GM18499 (cell line): ENCODE data around the gene KAZN.

Source experiments
- ATAC-seq: cut with Tn5 transposase; IDR thresholded peaks from one replicate; pipeline ENCODE4 v1.9.1; 2021; ENCODE audit warnings: moderate number of reproducible peaks; ENCODE audit not compliant: insufficient read depth, unreplicated experiment

Gene KAZN

DNA sequence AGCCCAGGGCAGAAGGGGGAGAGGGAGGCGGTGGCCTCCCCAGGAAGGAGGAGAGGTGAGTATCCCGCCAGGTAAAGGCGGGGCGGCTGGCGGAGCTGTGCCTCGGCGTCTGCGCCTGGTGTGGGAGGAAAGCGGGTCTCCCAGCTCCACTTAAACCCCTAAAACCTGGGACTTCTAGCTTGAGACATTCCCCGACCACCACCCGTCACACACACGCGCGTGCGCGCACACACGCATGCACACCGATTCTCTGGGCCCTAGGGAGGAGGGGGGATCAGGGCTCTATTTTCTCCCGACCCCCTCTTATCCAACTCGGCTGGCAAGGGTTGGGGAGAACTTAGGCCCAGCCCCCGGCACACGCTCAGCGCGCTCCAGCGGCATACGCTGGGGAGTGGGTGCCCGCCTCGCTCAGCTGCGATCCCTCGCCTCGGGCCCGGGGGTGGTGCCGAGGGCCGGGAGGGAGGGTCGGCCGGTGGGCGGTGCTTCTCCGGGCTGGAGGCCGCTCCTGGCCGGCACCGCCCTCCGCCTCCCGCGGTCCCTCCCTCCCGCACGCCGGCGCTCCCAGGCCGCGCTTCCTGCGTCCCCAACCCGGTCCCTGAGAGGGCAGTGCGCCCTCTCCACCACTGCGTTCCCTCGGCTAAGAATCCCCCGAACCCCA is 554.8 kb downstream of the KAZN start, which contains the start of gene TMEM51:
Gene TMEM51, plus strand, starts transcription at position 564 of the 658 bp plus-strand sequence. CDS start 61,341 bp downstream, outside the sequence.
- ATAC-seq: no peak

GRCh38 chr1:15153842-15154479 is 555.5 kb downstream of the KAZN start:
- ATAC-seq: no peak

GRCh38 chr1:15154480-15155036 is 556.1 kb downstream of the KAZN start:
- no peak for ATAC-seq

GRCh38 chr1:15155191-15155590 is 556.7 kb downstream of the KAZN start:
- no peak for ATAC-seq

DNA sequence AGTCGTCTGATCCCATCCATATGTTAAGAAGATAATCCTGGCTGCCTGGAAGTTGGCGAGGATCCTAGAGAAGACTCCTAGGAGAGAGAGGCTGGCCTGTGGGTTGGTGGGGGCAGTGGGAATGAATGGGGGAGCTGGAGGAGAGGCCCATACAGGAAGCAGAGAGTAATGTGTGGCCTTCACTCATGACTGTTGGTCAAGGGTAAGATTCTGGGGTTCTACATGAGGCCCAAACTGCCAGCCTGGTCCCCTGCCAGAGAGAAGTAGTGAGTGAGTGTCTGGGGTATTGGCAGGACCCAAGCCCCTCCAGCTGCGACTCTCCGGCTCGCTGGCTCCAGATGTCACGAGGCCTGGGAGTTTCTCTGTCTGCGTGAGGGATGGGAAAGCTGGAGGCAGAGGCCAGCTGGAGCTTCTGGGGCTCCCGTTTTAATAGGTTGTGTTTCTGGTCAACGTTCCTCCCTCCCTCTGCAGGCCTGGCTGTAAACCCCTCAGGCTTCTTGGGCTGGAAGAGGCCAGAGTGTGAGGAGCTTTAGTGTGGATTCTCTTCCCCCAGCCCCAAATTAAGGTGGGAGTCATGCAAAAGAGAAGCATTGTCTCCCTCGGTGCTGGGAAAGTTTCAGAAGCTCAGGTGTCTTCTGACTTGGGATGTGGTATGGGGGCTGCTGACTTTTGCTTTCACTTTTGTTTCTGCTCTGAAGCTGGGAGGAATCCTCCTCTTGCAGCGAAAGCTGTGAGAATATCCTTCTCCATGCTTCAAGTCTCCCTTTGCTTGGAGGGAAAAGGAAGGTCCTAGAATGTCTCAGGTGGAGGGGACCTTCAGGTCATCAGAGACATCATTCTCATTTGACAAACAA is 557.6 kb downstream of the KAZN start:
- ATAC-seq: no peak

DNA sequence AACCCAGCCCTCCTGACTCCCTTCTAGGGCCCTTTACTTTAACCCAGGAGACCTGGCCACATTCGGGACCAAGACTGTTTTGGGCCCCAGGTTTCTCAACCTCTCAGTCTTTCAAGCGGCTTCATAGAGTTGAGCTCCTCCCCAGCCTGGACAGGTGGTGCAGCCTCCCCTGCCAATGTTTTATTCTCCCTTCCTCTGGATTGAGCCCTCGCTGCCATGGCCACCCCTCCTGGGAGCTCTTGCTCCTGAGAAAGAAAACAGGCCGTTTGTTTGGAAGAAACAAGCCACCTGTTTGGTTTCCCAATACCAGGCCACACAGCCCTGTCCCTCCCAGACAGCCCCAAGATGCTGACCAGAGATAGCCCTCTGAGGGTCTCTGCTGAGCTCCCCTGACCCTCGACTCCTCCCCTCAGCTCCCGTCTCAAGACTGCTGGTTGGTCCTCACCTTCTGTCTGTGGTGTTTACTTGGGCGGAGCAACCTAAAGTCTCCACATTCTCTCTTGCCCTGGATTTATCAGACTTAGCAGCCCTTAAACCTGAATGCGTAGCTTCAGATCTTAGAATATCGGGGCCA is 558.4 kb downstream of the KAZN start:
- no peak for ATAC-seq

GRCh38 chr1:15157524-15158399 is 559.3 kb downstream of the KAZN start:
- no peak for ATAC-seq

GRCh38 chr1:15158506-15159165 is 560.2 kb downstream of the KAZN start:
- ATAC-seq: no peak

DNA sequence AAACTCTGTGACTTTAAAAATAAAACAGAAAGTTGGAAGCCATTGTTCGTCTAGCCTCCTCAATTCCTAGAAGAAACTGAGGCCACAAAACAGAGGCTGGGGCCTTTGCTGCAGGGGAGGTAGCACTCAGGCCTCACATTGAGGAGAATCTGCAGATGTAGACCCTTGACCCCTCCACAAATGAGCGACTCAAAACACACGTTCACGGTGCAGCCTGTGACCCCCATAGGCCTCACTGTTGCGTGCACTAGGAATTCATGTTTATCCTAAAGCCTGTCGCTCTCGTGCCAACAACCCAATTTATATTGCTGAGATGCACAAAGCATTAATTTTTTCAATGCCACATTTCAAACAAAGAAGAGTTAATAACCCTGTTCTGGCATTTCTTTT is 560.7 kb downstream of the KAZN start:
- ATAC-seq: no peak

DNA sequence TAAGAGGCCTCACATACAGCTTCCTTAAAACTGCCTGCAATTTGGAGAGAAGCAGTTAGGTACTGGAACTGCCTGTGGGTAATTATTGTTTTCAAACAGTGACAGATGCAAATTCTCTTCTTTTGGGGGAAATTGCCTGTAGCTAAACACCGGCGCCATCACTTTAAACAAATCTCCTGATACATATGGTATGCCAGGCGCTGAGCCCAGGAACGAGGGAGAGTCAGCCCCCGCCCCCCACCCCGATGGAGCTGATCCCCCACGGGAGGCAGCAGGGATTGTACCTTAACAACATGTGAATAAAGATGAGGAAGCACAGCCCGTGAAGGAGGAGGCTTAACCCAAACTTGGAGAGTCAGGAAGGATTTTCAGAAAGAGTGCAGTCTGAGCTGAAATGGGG is 562.1 kb downstream of the KAZN start:
- no peak for ATAC-seq

DNA sequence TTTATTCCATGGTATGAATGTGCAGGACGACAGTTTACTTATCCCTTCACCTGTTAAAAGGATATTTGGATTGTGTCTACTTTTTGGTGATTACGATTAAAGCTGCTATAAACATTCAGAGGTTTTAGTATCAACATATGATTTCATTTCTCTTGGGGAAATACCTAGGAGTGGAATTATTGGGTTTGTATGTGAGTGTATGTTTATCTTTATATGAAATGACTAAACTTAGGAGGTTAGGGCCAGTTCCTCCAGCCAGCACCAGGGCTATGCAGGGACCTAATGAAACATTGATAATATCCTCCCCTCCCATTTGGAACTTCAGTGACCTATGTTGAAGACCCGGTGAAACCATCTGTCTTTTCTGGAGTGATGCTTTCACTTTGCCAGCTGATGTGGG is 568.9 kb downstream of the KAZN start:
- no peak for ATAC-seq
